GM18511 (cell line): ENCODE data around the gene CLDN3.
"Not testable (repeated sequence)": the region's sequence is repeated elsewhere in the genome, so short reads cannot be mapped to it uniquely, and the experiment has no call there.

ENCODE experiments used
- ATAC-seq: cut with Tn5 transposase; IDR thresholded peaks from one replicate; pipeline ENCODE4 v1.9.1; 2021; ENCODE audit warnings: mild to moderate bottlenecking, moderate library complexity; ENCODE audit not compliant: unreplicated experiment

CLDN3 gene

GRCh38 chr7:73737491-73738219 lies 32.4 kb downstream of the CLDN3 start:
- ATAC-seq: no peak

GRCh38 chr7:73736885-73737284 lies 33.2 kb downstream of the CLDN3 start:
- no peak for ATAC-seq

- no peak for ATAC-seq
Measured at GRCh38 chr7:73735528-73735905, 34.6 kb downstream of the CLDN3 start.

GRCh38 chr7:73734619-73735527 lies 35.2 kb downstream of the CLDN3 start:
- peak; percentile 53 for ATAC-seq

GRCh38 chr7:73732397-73732796 lies 37.7 kb downstream of the CLDN3 start:
- ATAC-seq: no peak

GRCh38 chr7:73730485-73730884 lies 39.6 kb downstream of the CLDN3 start:
- ATAC-seq: no peak

- ATAC-seq: no peak
Measured at GRCh38 chr7:73728551-73728950, 41.5 kb downstream of the CLDN3 start.

GRCh38 chr7:73727952-73728351 lies 42.1 kb downstream of the CLDN3 start:
- ATAC-seq: no peak

- ATAC-seq: peak; percentile 20
Measured at GRCh38 chr7:73726083-73726466, 44.0 kb downstream of the CLDN3 start.

GRCh38 chr7:73723813-73724212 lies 46.3 kb downstream of the CLDN3 start:
- ATAC-seq: no peak

GRCh38 chr7:73722785-73723184 lies 47.3 kb downstream of the CLDN3 start:
- ATAC-seq: no peak

- ATAC-seq: not testable (repeated sequence)
Measured at GRCh38 chr7:73722182-73722581, 47.9 kb downstream of the CLDN3 start.

GRCh38 chr7:73721377-73721817 lies 48.7 kb downstream of the CLDN3 start:
- ATAC-seq: no peak

- not testable (repeated sequence) for ATAC-seq
Measured at GRCh38 chr7:73720443-73720842, 49.6 kb downstream of the CLDN3 start.

GRCh38 chr7:73719806-73720169 lies 50.3 kb downstream of the CLDN3 start:
- ATAC-seq: peak; percentile 13
